Activated CD4-positive, alpha-beta memory T cell treated with anti-CD3 and anti-CD28 coated beads, Interleukin-2, amount 10 ng/mL, durations not matched to agents 7 days and 5 days (primary cell): ENCODE measurements around the gene ZNF581. TPM values are rescaled to one million over a fixed set of nuclear protein-coding genes. Genes with fewer than 3 reads are reported as not detected.

Source experiments
- CTCF ChIA-PET: fragments of 350-600 bp; sonication (Branson Sonifier 250); formaldehyde crosslinking; loops from one replicate; lab custom pipeline; 2021; ENCODE audit warnings: antibody characterized with exemption, inconsistent platforms; lab: Charles Lee
- POLR2A ChIA-PET: fragments of 350-600 bp; sonication (Branson Sonifier 250); formaldehyde crosslinking; loops from one replicate; lab custom pipeline; 2021; ENCODE audit warnings: antibody characterized with exemption; lab: Charles Lee
- DNase-seq: peaks from one replicate; pipeline ENCODE4 v3.0.0-alpha.2; 2020
- H3K27ac Mint-ChIP-seq: one replicate; pipeline ENCODE4 v1.8.0; 2021; ENCODE audit warnings: mild to moderate bottlenecking, mixed read lengths
- H3K27me3 Mint-ChIP-seq: one replicate; pipeline ENCODE4 v1.8.0; 2021; ENCODE audit warnings: mixed read lengths
- H3K36me3 Mint-ChIP-seq: one replicate; pipeline ENCODE4 v1.8.0; 2021; ENCODE audit warnings: low read depth, mixed read lengths
- H3K4me1 Mint-ChIP-seq: one replicate; pipeline ENCODE4 v1.8.0; 2021; ENCODE audit warnings: mixed read lengths
- H3K4me3 Mint-ChIP-seq: one replicate; pipeline ENCODE4 v1.8.0; 2021; ENCODE audit warnings: mild to moderate bottlenecking, mixed read lengths
- H3K9me3 Mint-ChIP-seq: one replicate; pipeline ENCODE4 v1.8.0; 2021; ENCODE audit warnings: mixed read lengths
- total RNA-seq, 2 experiments: library from RNA; stranded (reverse); gene quantifications; one replicate each; pipeline ENCODE4 v1.2.3, GENCODE V29; 2021

ZNF581 gene
- total RNA-seq, 2 experiments from 2014 or later, result 26.6 to 30.1 TPM

GRCh38 chr19:55683449-55684261 lies 40.2 kb downstream of the ZNF581 start:
- peaks cover 20% of the 10 kb centered on the region for H3K4me1 Mint-ChIP-seq
- no peaks in the 10 kb centered on the region for H3K9me3 Mint-ChIP-seq
- no peak overlapping the region for H3K4me3 Mint-ChIP-seq
- no peak for DNase-seq
- ChIA-PET CTCF (interaction anchor here (0.6 kb wide), 1 partner anchor 30 kb away, joined by 3 read pairs; no protein-coding TSS in a partner anchor), POLR2A (no interaction called here)
- H3K27ac Mint-ChIP-seq, result no peak overlapping the region
- H3K27me3 Mint-ChIP-seq, result no peaks in the 10 kb centered on the region
- H3K36me3 Mint-ChIP-seq, result peaks cover 47% of the 10 kb centered on the region

GRCh38 chr19:55684946-55685681 lies 41.7 kb downstream of the ZNF581 start:
- DNase-seq, result no peak
- H3K27ac Mint-ChIP-seq, result no peak overlapping the region
- POLR2A ChIA-PET, result no interaction called here
- no peaks in the 10 kb centered on the region for H3K27me3 Mint-ChIP-seq
- H3K36me3 Mint-ChIP-seq, result peaks cover 41% of the 10 kb centered on the region
- CTCF ChIA-PET, result no interaction called here
- no peak overlapping the region for H3K4me3 Mint-ChIP-seq
- no peaks in the 10 kb centered on the region for H3K9me3 Mint-ChIP-seq
- peaks cover 9% of the 10 kb centered on the region for H3K4me1 Mint-ChIP-seq

- Mint-ChIP-seq H3K36me3 (peaks cover 34% of the 10 kb centered on the region), H3K27ac (no peak overlapping the region), H3K9me3 (no peaks in the 10 kb centered on the region), H3K4me1 (peaks cover 9% of the 10 kb centered on the region), H3K4me3 (no peak overlapping the region), H3K27me3 (no peaks in the 10 kb centered on the region)
- POLR2A ChIA-PET, result no interaction called here
- no peak for DNase-seq
- CTCF ChIA-PET, result no interaction called here
Measured at GRCh38 chr19:55685776-55686175, 42.3 kb downstream of the ZNF581 start.

GRCh38 chr19:55686311-55687050 lies 43.0 kb downstream of the ZNF581 start:
- POLR2A ChIA-PET, result no interaction called here
- Mint-ChIP-seq H3K27ac (no peak overlapping the region), H3K27me3 (no peaks in the 10 kb centered on the region), H3K4me1 (peaks cover 9% of the 10 kb centered on the region), H3K4me3 (no peak overlapping the region), H3K9me3 (no peaks in the 10 kb centered on the region), H3K36me3 (peaks cover 30% of the 10 kb centered on the region)
- CTCF ChIA-PET, result no interaction called here
- no peak for DNase-seq

GRCh38 chr19:55687281-55688201 lies 44.1 kb downstream of the ZNF581 start:
- no peak for DNase-seq
- Mint-ChIP-seq H3K4me3 (no peak overlapping the region), H3K36me3 (peaks cover 27% of the 10 kb centered on the region), H3K27me3 (no peaks in the 10 kb centered on the region), H3K4me1 (peaks cover 9% of the 10 kb centered on the region), H3K9me3 (no peaks in the 10 kb centered on the region), H3K27ac (no peak overlapping the region)
- ChIA-PET POLR2A (no interaction called here), CTCF (no interaction called here)

- no peak for DNase-seq
- Mint-ChIP-seq H3K9me3 (no peaks in the 10 kb centered on the region), H3K27ac (no peak overlapping the region), H3K36me3 (peaks cover 30% of the 10 kb centered on the region), H3K4me3 (no peak overlapping the region), H3K27me3 (no peaks in the 10 kb centered on the region), H3K4me1 (peaks cover 9% of the 10 kb centered on the region)
- POLR2A ChIA-PET, result no interaction called here
- CTCF ChIA-PET, result no interaction called here
Measured at GRCh38 chr19:55688422-55689218, 45.2 kb downstream of the ZNF581 start.

GRCh38 chr19:55689411-55690108 lies 46.1 kb downstream of the ZNF581 start:
- H3K4me1 Mint-ChIP-seq, result peaks cover 9% of the 10 kb centered on the region
- CTCF ChIA-PET, result no interaction called here
- no peaks in the 10 kb centered on the region for H3K9me3 Mint-ChIP-seq
- H3K27ac Mint-ChIP-seq, result no peak overlapping the region
- H3K36me3 Mint-ChIP-seq, result peaks cover 32% of the 10 kb centered on the region
- H3K27me3 Mint-ChIP-seq, result no peaks in the 10 kb centered on the region
- H3K4me3 Mint-ChIP-seq, result no peak overlapping the region
- no peak for DNase-seq
- POLR2A ChIA-PET, result no interaction called here

- H3K9me3 Mint-ChIP-seq, result no peaks in the 10 kb centered on the region
- H3K36me3 Mint-ChIP-seq, result peaks cover 27% of the 10 kb centered on the region
- no peak overlapping the region for H3K4me3 Mint-ChIP-seq
- peaks cover 9% of the 10 kb centered on the region for H3K4me1 Mint-ChIP-seq
- H3K27me3 Mint-ChIP-seq, result no peaks in the 10 kb centered on the region
- no peak overlapping the region for H3K27ac Mint-ChIP-seq
- DNase-seq, result no peak
- CTCF ChIA-PET, result no interaction called here
- POLR2A ChIA-PET, result no interaction called here
Measured at GRCh38 chr19:55690109-55690768, 46.8 kb downstream of the ZNF581 start.

- H3K4me3 Mint-ChIP-seq, result no peak overlapping the region
- no peaks in the 10 kb centered on the region for H3K9me3 Mint-ChIP-seq
- no peak for DNase-seq
- CTCF ChIA-PET, result no interaction called here
- POLR2A ChIA-PET, result no interaction called here
- H3K4me1 Mint-ChIP-seq, result peaks cover 9% of the 10 kb centered on the region
- H3K36me3 Mint-ChIP-seq, result peaks cover 25% of the 10 kb centered on the region
- H3K27ac Mint-ChIP-seq, result no peak overlapping the region
- no peaks in the 10 kb centered on the region for H3K27me3 Mint-ChIP-seq
Measured at GRCh38 chr19:55690769-55691545, 47.5 kb downstream of the ZNF581 start.

- ChIA-PET POLR2A (no interaction called here), CTCF (no interaction called here)
- Mint-ChIP-seq H3K36me3 (peaks cover 26% of the 10 kb centered on the region), H3K4me3 (no peak overlapping the region), H3K9me3 (no peaks in the 10 kb centered on the region), H3K27ac (no peak overlapping the region), H3K27me3 (no peaks in the 10 kb centered on the region), H3K4me1 (peaks cover 9% of the 10 kb centered on the region)
- no peak for DNase-seq
Measured at GRCh38 chr19:55691561-55692481, 48.4 kb downstream of the ZNF581 start.
